ENCODE measurements around the gene CCDC148.
A peak's percentile ranks its signal among the peaks of the same experiment; 100 is the strongest.
"Not testable (repeated sequence)": the region's sequence is repeated elsewhere in the genome, so short reads cannot be mapped to it uniquely, and the experiment has no call there.

Gene CCDC148

DNA sequence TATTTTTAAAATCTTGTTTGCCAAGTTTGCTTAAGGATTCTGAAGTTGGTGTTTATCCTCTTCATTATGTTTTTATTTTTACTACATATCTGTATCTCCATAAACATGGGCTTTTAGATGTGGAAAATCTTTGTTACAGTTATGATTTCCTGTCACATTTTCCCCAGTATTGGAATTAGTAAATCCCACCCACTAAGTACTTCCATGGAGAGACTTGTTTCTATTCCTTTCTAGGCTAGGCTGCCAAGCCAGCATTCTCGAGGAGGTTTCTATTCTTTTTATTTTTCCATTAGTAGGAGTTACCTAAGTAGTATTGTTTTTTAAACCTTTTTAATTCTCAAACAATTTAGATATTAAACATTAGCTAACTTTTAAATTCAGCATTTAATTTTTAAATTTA, 22.3 kb upstream of the CCDC148 start:
- H3K4me1 ChIP-seq (ENCODE audit: insufficient read depth, low read length) = peaks cover 21% of the 10 kb centered on the region
- 0 out of 2 replicates have a peak, but pooled peaks cover 2% of the 10 kb centered on the region for H3K36me3 ChIP-seq (ENCODE audit: insufficient read depth, low read length)
- no peak overlapping the region for H3K4me3 ChIP-seq (ENCODE audit: low read length)
- H3K27ac ChIP-seq (ENCODE audit: low read depth, low read length) = no peak overlapping the region
- no peak overlapping the region for H3K9ac ChIP-seq (ENCODE audit: low read depth, low read length)
- no CpG with 5 or more reads among the region's 1 CpG for WGBS
- no peaks in the 10 kb centered on the region for H3K27me3 ChIP-seq (ENCODE audit: insufficient read depth, low read length)
- no peaks in the 10 kb centered on the region for H3K9me3 ChIP-seq (ENCODE audit: insufficient read depth, low read depth, low read length)

DNA sequence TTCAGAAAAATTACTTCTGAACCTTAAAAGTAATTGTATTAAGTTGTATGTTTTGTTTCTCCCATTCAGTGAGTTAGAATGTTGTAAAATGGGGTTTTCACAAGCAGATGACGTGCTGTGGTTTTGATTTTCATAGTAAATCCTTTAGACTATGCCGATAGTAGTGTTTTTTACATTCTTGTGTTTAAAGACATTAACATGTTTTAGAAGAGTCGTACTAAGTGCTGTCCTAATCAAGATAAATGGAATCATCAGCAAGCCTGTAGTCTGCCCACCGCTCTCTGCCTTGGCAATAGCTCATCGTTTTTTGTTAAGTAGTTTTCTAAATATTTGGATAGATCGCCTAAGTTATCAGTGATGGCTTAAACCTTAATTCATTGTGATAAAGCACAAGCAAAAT, 21.7 kb upstream of the CCDC148 start:
- no peaks in the 10 kb centered on the region for H3K27me3 ChIP-seq (ENCODE audit: insufficient read depth, low read length)
- 0 out of 2 replicates have a peak, but pooled peaks cover 2% of the 10 kb centered on the region for H3K36me3 ChIP-seq (ENCODE audit: insufficient read depth, low read length)
- no peak overlapping the region for H3K9ac ChIP-seq (ENCODE audit: low read depth, low read length)
- H3K27ac ChIP-seq (ENCODE audit: low read depth, low read length) = no peak overlapping the region
- no peaks in the 10 kb centered on the region for H3K9me3 ChIP-seq (ENCODE audit: insufficient read depth, low read depth, low read length)
- 95% methylated on average over 6 of the region's 6 CpGs for WGBS
- peaks cover 21% of the 10 kb centered on the region for H3K4me1 ChIP-seq (ENCODE audit: insufficient read depth, low read length)
- H3K4me3 ChIP-seq (ENCODE audit: low read length) = no peak overlapping the region

DNA sequence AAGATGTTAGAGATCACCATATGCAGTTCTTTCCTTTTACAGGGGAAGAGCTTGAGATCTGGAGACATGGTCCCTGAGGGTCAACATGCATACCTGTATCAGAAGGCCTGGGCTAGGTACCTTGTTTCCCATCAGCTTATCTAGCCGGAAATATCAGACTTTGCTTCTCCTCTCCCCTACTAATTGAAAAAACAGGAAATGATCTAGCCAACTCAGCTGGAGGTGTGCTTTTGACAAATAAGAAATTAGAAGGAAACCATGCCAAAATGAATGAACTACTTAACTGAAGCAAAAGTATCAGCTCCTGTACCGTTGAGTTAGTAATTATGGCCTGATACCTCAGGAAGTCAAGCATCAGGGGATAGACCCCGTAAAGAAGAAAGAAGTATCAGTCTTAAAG, 20.6 kb upstream of the CCDC148 start:
- Histone ChIP-seq H3K36me3 (ENCODE audit: insufficient read depth, low read length) (peaks cover 6% of the 10 kb centered on the region; the same call in 1 of the 2 replicates), H3K4me3 (ENCODE audit: low read length) (no peak overlapping the region), H3K27ac (ENCODE audit: low read depth, low read length) (peak overlapping the region; percentile 2; the same call in 1 of the 2 replicates), H3K4me1 (ENCODE audit: insufficient read depth, low read length) (peaks cover 17% of the 10 kb centered on the region), H3K9ac (ENCODE audit: low read depth, low read length) (no peak overlapping the region), H3K27me3 (ENCODE audit: insufficient read depth, low read length) (no peaks in the 10 kb centered on the region), H3K9me3 (ENCODE audit: insufficient read depth, low read depth, low read length) (no peaks in the 10 kb centered on the region)
- WGBS = 91% methylated on average over 3 of the region's 3 CpGs

DNA sequence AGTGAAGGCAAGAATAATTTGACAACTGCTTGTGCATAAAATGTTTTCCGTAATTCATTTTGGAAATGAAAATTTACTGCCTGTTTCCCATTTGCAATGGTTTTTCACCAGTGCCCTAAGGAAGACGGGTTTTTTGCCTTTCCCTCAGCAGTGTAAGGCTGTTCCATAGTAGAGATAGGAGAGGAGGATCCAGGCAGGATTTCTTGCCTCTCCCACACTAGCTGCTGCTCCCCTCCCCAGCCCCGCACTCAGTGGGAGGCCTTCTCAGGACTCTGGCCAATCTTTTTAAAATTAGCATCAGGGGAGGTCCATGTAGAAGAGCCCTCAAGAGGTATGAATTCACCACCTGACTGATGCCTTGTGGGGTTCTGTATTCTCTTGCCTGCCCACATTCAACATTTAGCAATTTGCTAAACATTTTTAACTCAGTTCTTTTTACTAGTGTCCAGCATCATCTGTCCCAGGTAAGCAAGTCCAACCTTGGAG, 18.0 kb upstream of the CCDC148 start:
- 90% methylated on average over 2 of the region's 3 CpGs for WGBS
- not testable (repeated sequence) for H3K27me3 ChIP-seq (ENCODE audit: insufficient read depth, low read length); H3K27ac ChIP-seq (ENCODE audit: low read depth, low read length); H3K4me3 ChIP-seq (ENCODE audit: low read length); H3K9me3 ChIP-seq (ENCODE audit: insufficient read depth, low read depth, low read length); H3K9ac ChIP-seq (ENCODE audit: low read depth, low read length)
- Histone ChIP-seq H3K4me1 (ENCODE audit: insufficient read depth, low read length) (peaks cover 27% of the 10 kb centered on the region), H3K36me3 (ENCODE audit: insufficient read depth, low read length) (peaks cover 17% of the 10 kb centered on the region; the same call in 1 of the 2 replicates)

DNA sequence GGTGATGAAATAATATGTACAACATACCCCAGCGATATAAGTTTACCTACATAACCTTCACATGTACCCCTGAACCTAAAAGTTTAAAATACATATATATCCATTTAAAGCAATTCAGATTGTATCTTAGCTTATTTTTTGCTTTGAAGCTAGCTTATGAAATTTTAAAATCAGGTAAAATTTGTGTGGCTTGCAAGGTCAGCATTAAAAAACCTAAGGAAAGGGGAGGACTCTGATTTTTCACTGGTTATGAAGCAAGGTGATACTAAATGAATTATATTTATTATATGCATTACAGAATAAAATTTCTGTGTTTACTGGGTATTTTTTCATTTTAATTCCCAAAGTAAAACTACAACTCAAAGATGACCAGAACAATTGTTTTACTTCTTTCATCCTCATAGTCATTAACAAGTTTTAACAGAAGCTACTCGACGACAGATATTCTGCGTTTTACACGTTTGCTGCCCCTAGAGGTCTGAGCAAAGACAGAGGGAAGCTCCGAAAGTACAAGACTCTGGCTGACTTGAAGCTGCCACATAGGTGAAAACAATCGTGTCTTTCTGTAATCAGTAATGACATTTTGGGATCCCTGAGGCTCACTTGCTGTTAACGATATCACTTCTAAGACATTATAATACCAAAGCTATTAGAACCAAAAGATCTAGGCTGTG, 17.3 kb upstream of the CCDC148 start:
- Histone ChIP-seq H3K9ac (ENCODE audit: low read depth, low read length) (no peak overlapping the region), H3K4me1 (ENCODE audit: insufficient read depth, low read length) (peaks cover 29% of the 10 kb centered on the region), H3K36me3 (ENCODE audit: insufficient read depth, low read length) (peaks cover 17% of the 10 kb centered on the region; the same call in 1 of the 2 replicates), H3K27me3 (ENCODE audit: insufficient read depth, low read length) (no peaks in the 10 kb centered on the region), H3K27ac (ENCODE audit: low read depth, low read length) (no peak overlapping the region), H3K4me3 (ENCODE audit: low read length) (no peak overlapping the region), H3K9me3 (ENCODE audit: insufficient read depth, low read depth, low read length) (no peaks in the 10 kb centered on the region)
- WGBS = 57% methylated on average over 7 of the region's 8 CpGs

DNA sequence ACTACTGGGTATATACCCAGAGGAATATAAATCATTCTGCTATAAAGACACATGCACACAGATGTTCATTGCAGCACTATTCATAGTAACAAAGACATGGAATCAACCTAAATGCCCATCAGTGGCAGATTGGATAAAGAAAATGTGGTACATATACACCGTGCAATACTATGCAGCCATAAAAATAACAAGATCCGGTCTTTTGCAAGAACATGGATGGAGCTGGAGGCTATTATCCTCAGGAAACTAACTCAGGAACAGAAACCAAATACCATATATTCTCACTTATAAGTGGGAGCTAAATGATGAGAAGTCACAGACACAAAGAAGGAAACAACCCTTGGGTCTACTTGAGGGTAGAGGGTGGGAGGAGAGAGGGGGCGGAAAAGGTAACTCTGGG, 16.7 kb upstream of the CCDC148 start:
- not testable (repeated sequence) for H3K9me3 ChIP-seq (ENCODE audit: insufficient read depth, low read depth, low read length); H3K27ac ChIP-seq (ENCODE audit: low read depth, low read length); H3K9ac ChIP-seq (ENCODE audit: low read depth, low read length); H3K27me3 ChIP-seq (ENCODE audit: insufficient read depth, low read length); H3K4me3 ChIP-seq (ENCODE audit: low read length)
- 95% methylated on average over 3 of the region's 3 CpGs for WGBS
- Histone ChIP-seq H3K4me1 (ENCODE audit: insufficient read depth, low read length) (peaks cover 29% of the 10 kb centered on the region), H3K36me3 (ENCODE audit: insufficient read depth, low read length) (peaks cover 17% of the 10 kb centered on the region; the same call in 1 of the 2 replicates)

DNA sequence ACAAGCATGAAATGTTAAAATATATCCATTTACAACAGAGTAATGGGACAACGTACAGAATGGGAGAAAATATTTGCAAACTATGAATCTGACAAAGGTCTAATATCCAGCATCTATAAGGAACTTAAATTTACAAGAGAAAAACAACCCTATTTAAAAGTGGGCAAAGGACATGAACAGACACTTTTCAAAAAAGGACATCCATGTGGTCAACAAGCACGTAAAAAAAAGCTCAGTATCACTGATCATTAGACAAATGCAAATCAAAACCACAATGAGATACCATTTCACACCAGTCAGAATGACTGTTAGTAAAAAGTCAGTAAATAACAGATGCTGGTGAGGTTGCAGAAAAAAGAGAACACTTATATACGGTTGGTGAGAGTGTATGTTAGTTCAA, 16.3 kb upstream of the CCDC148 start:
- 100% methylated on average over 2 of the region's 3 CpGs for WGBS
- not testable (repeated sequence) for H3K27me3 ChIP-seq (ENCODE audit: insufficient read depth, low read length); H3K27ac ChIP-seq (ENCODE audit: low read depth, low read length); H3K9me3 ChIP-seq (ENCODE audit: insufficient read depth, low read depth, low read length); H3K4me3 ChIP-seq (ENCODE audit: low read length); H3K9ac ChIP-seq (ENCODE audit: low read depth, low read length)
- H3K36me3 ChIP-seq (ENCODE audit: insufficient read depth, low read length) = peaks cover 17% of the 10 kb centered on the region; the same call in 1 of the 2 replicates
- peaks cover 29% of the 10 kb centered on the region for H3K4me1 ChIP-seq (ENCODE audit: insufficient read depth, low read length)

DNA sequence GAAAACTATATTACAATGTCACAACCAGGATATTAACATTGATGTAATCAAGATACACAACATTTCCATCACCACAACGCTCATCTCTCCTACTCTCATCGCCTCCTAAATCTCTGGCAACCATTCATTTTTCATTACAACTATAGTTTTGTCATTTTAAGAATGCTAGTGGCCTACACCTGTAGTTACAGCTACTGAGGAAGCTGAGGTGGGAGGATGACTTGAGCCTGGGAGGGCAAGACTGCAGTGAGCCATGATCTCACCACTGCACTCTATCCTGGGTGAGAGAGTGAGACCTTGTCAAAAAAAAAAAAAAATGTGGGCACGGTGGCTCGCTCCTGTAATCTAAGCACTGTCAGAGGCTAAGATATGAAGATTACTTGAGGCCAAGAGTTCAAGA, 10.7 kb upstream of the CCDC148 start:
- Histone ChIP-seq H3K4me3 (ENCODE audit: low read length) (no peak overlapping the region), H3K4me1 (ENCODE audit: insufficient read depth, low read length) (peaks cover 24% of the 10 kb centered on the region), H3K27ac (ENCODE audit: low read depth, low read length) (no peak overlapping the region), H3K27me3 (ENCODE audit: insufficient read depth, low read length) (no peaks in the 10 kb centered on the region), H3K9ac (ENCODE audit: low read depth, low read length) (no peak overlapping the region), H3K36me3 (ENCODE audit: insufficient read depth, low read length) (peaks cover 11% of the 10 kb centered on the region; the same call in 1 of the 2 replicates), H3K9me3 (ENCODE audit: insufficient read depth, low read depth, low read length) (no peaks in the 10 kb centered on the region)
- 93% methylated on average over 4 of the region's 4 CpGs for WGBS

DNA sequence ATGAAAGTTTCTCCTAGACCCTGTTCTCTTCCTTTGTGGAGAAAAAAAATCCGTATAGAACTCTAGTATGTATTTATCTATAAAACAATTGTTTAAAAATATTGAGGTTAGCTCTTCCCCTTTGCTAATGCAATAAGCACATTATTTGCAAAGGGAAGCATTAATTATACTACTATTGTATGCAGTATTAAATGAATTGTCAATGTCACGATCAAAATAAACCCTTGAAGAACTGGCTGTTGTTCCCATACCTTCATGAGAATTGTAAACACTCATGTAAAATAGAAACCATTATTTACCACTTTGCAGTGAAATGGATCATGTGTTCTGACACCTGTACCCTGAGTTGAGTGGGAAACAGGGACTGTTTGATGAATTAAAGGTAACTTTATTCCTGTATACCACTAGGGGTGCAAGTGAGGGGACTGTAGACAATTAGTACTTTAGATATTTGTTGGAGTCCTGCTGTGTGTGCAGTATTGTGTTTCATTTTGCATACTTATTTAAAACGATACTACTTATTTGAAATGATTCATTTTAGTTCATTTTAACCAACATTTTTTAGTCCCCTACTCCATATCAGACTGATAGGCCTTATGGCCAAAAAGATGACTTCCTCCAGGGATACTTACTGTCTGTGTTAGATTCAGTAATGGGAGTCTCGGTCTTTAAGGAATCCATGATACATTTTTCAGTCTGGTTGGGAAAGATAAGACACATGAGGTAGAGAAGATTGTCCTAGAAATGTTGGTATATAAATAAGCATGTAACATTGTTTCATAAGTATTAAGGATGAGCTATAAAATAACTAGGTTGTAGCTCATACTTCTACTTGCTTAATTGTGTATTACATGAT, 8.1 kb upstream of the CCDC148 start:
- H3K4me3 ChIP-seq (ENCODE audit: low read length) = no peak overlapping the region
- 97% methylated on average over 1 of the region's 4 CpGs for WGBS
- H3K9me3 ChIP-seq (ENCODE audit: insufficient read depth, low read depth, low read length) = no peaks in the 10 kb centered on the region
- no peak overlapping the region for H3K9ac ChIP-seq (ENCODE audit: low read depth, low read length)
- no peak overlapping the region for H3K27ac ChIP-seq (ENCODE audit: low read depth, low read length)
- no peaks in the 10 kb centered on the region for H3K27me3 ChIP-seq (ENCODE audit: insufficient read depth, low read length)
- peaks cover 27% of the 10 kb centered on the region for H3K4me1 ChIP-seq (ENCODE audit: insufficient read depth, low read length)
- peaks cover 6% of the 10 kb centered on the region for H3K36me3 ChIP-seq (ENCODE audit: insufficient read depth, low read length)

DNA sequence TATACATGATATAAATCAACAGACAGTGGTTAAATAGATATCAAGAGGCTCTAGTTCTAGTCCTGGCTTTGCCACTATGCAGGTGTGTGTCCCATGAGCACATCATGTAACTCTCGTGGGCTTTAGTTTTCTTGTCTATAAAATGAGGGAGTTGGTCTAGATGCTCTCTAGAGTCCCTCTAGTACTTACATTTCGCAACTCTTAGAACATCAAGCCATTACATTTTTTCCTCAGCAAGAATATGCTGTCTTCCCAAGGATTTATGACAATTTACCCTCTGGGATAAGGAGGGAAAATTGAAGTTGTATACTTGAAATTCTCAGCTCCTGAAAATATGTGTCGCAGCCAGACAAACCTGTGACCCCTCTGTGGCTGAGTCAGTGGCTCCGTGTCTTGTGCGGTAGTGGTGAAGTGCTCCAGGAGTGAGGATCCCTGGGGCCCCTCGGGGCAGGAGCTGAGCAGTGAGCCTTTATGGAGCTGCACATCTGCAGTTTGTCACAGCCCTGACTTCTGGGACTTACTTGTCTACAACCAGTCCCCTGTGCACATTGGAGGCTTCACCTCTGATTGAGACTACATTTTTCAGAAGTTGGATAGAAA, 7.0 kb upstream of the CCDC148 start:
- peaks cover 34% of the 10 kb centered on the region for H3K4me1 ChIP-seq (ENCODE audit: insufficient read depth, low read length)
- H3K27me3 ChIP-seq (ENCODE audit: insufficient read depth, low read length) = no peaks in the 10 kb centered on the region
- H3K4me3 ChIP-seq (ENCODE audit: low read length) = no peak overlapping the region
- no peak overlapping the region for H3K27ac ChIP-seq (ENCODE audit: low read depth, low read length)
- WGBS = 79% methylated on average over 5 of the region's 6 CpGs
- H3K36me3 ChIP-seq (ENCODE audit: insufficient read depth, low read length) = peaks cover 6% of the 10 kb centered on the region
- H3K9ac ChIP-seq (ENCODE audit: low read depth, low read length) = no peak overlapping the region
- no peaks in the 10 kb centered on the region for H3K9me3 ChIP-seq (ENCODE audit: insufficient read depth, low read depth, low read length)
